GM06990 (cell line): ENCODE data around the gene HEMK1.

Source experiments
- DNase-seq: peaks from one replicate; pipeline ENCODE4 v3.0.0-alpha.2; 2011; ENCODE audit not compliant: insufficient read length; ENCODE audit errors: extremely low read depth
- H3K27me3 ChIP-seq: replicated peaks from 2 replicates; pipeline ENCODE4 v1.6.0; 2011; ENCODE audit warnings: low read length; ENCODE audit not compliant: control insufficient read depth, insufficient read depth
- H3K36me3 ChIP-seq: 2 replicates; pipeline ENCODE4 v1.5.1; 2011; ENCODE audit warnings: low read length; ENCODE audit not compliant: control insufficient read depth, insufficient read depth
- H3K4me3 ChIP-seq: replicated peaks from 2 replicates; pipeline ENCODE4 v1.5.1; 2011; ENCODE audit warnings: low read depth, mild to moderate bottlenecking, control low read depth, low read length
- CTCF ChIP-seq: IDR thresholded peaks from 2 replicates; pipeline ENCODE4 v1.5.1; 2011; ENCODE audit warnings: low read length, control low read depth, mild to moderate bottlenecking, inconsistent platforms; ENCODE audit not compliant: insufficient read depth, poor library complexity, severe bottlenecking

HEMK1 gene

GRCh38 chr3:50637945-50638344, 68.6 kb downstream of the HEMK1 start:
- no peak for DNase-seq
- no peak for TF ChIP-seq CTCF
- H3K27me3 ChIP-seq = no peaks in the 10 kb centered on the region
- H3K4me3 ChIP-seq = no peak overlapping the region
- no peaks in the 10 kb centered on the region; the same call in 1 of the 2 replicates for H3K36me3 ChIP-seq

- no peaks in the 10 kb centered on the region for H3K27me3 ChIP-seq
- H3K36me3 ChIP-seq = no peaks in the 10 kb centered on the region; the same call in 1 of the 2 replicates
- no peak for TF ChIP-seq CTCF
- H3K4me3 ChIP-seq = no peak overlapping the region
- DNase-seq = no peak
These were observed 69.8 kb downstream of the HEMK1 start for GRCh38 chr3:50639055-50639494.

GRCh38 chr3:50642382-50642781, 73.1 kb downstream of the HEMK1 start:
- Histone ChIP-seq H3K36me3 (no peaks in the 10 kb centered on the region), H3K27me3 (no peaks in the 10 kb centered on the region), H3K4me3 (no peak overlapping the region)
- no peak for TF ChIP-seq CTCF
- no peak for DNase-seq

- H3K4me3 ChIP-seq = no peak overlapping the region
- no peaks in the 10 kb centered on the region for H3K36me3 ChIP-seq
- no peak for TF ChIP-seq CTCF
- DNase-seq = no peak
- H3K27me3 ChIP-seq = no peaks in the 10 kb centered on the region
These were observed 75.2 kb downstream of the HEMK1 start for GRCh38 chr3:50644561-50644960.

- no peak for TF ChIP-seq CTCF
- no peaks in the 10 kb centered on the region for H3K36me3 ChIP-seq
- H3K4me3 ChIP-seq = no peak overlapping the region
- no peak for DNase-seq
- H3K27me3 ChIP-seq = no peaks in the 10 kb centered on the region
These were observed 76.1 kb downstream of the HEMK1 start for GRCh38 chr3:50645378-50645777.
